OCI-LY1 (cell line): Measurements from ENCODE around the gene RSPH1.

Source experiments
- EZH2 ChIP-seq: fragments of 200-600 bp; sonication (generic), shearing (Covaris generic); IDR thresholded peaks from 2 replicates; pipeline ENCODE4 v1.8.0; 2017; ENCODE audit warnings: borderline replicate concordance, mixed run types, mild to moderate bottlenecking, antibody characterized with exemption, low read length, moderate library complexity, mixed read lengths
- TF ChIP-seq, protein P1 (sequence below): fragments of 200-600 bp; sonication (generic), shearing (Covaris generic); IDR thresholded peaks from 2 replicates; pipeline ENCODE4 v1.5.1; 2017; ENCODE audit warnings: mild to moderate bottlenecking, antibody characterized with exemption, low read length, moderate library complexity, mixed read lengths

DNA sequence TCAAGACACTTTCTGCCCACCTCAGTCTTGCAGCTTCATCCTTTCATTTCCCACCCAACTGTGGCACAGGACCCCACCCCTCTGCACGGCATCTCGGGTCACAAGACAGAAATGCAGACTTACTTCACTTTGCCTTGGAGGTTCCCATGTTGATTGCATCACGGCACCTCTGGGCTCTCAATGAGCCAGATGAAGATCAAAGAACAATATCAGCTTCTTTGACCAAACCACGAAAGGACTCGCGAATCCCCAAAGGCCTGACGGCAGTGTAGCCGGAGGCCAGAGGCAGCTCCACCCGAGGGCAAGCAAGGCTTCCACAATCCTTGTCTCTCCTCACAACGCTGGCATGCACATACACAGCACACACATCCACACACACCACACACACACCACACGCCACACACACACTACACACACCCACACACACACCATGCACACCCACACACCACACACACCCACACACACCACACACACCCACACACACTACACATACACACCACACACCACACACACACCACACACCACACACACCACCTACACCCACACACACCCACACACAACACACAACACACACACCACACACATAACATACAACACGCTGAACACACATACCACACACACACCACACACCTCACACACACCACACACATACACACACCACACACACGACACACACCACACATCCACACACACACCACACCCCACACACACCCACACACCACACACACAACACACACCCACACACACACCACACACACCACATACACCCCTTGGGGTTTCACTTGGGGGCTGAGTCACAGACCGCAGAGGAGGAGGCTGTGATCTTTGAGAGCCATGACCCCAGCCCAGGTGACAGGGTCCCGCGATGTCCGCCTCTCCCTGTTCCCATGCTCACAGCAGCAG, 56.5 kb downstream of the RSPH1 start:
- TF ChIP-seq, protein P1, sequence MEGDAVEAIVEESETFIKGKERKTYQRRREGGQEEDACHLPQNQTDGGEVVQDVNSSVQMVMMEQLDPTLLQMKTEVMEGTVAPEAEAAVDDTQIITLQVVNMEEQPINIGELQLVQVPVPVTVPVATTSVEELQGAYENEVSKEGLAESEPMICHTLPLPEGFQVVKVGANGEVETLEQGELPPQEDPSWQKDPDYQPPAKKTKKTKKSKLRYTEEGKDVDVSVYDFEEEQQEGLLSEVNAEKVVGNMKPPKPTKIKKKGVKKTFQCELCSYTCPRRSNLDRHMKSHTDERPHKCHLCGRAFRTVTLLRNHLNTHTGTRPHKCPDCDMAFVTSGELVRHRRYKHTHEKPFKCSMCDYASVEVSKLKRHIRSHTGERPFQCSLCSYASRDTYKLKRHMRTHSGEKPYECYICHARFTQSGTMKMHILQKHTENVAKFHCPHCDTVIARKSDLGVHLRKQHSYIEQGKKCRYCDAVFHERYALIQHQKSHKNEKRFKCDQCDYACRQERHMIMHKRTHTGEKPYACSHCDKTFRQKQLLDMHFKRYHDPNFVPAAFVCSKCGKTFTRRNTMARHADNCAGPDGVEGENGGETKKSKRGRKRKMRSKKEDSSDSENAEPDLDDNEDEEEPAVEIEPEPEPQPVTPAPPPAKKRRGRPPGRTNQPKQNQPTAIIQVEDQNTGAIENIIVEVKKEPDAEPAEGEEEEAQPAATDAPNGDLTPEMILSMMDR = no peak
- no peak for TF ChIP-seq EZH2
